GM10266 (cell line): Measurements from ENCODE around the gene CALN1.
"Not testable (repeated sequence)": the region's sequence is repeated elsewhere in the genome, so short reads cannot be mapped to it uniquely, and the experiment has no call there.

ENCODE experiments used
- DNase-seq: peaks from one replicate; pipeline ENCODE4 v3.0.0; 2012; ENCODE audit errors: extremely low spot score
- CTCF ChIP-seq: IDR thresholded peaks from 2 replicates; pipeline ENCODE4 v1.5.1; 2012; ENCODE audit warnings: mild to moderate bottlenecking, low read depth; ENCODE audit not compliant: control insufficient read depth, insufficient read depth; ENCODE audit errors: missing control alignments

Gene CALN1

GRCh38 chr7:72078301-72078700 lies 333.8 kb downstream of the CALN1 start:
- DNase-seq: no peak
- no peak for TF ChIP-seq CTCF

GRCh38 chr7:72077786-72078185 lies 334.4 kb downstream of the CALN1 start:
- no peak for DNase-seq
- no peak for TF ChIP-seq CTCF

- no peak for TF ChIP-seq CTCF
- no peak for DNase-seq
Observed at GRCh38 chr7:72072901-72073300, 339.2 kb downstream of the CALN1 start.

GRCh38 chr7:72069263-72069662 lies 342.9 kb downstream of the CALN1 start:
- TF ChIP-seq CTCF: no peak
- DNase-seq: no peak

GRCh38 chr7:72065764-72066163 lies 346.4 kb downstream of the CALN1 start:
- not testable (repeated sequence) for DNase-seq

- DNase-seq: no peak
- no peak for TF ChIP-seq CTCF
Observed at GRCh38 chr7:72064916-72065315, 347.2 kb downstream of the CALN1 start.

GRCh38 chr7:72063330-72063729 lies 348.8 kb downstream of the CALN1 start:
- no peak for DNase-seq
- TF ChIP-seq CTCF: no peak

GRCh38 chr7:72062666-72063065 lies 349.5 kb downstream of the CALN1 start:
- TF ChIP-seq CTCF: no peak
- no peak for DNase-seq
